GM21360 (cell line): ENCODE measurements around the gene MLANA.

Source experiments
- ATAC-seq: cut with Tn5 transposase; IDR thresholded peaks from one replicate; pipeline ENCODE4 v1.9.1; 2021; ENCODE audit warnings: mild to moderate bottlenecking, moderate library complexity; ENCODE audit not compliant: unreplicated experiment

The MLANA gene

GRCh38 chr9:5897851-5898250 is 7.2 kb downstream of the MLANA start:
- ATAC-seq: no peak

- no peak for ATAC-seq
Observed at GRCh38 chr9:5899292-5899691, 8.6 kb downstream of the MLANA start.

DNA sequence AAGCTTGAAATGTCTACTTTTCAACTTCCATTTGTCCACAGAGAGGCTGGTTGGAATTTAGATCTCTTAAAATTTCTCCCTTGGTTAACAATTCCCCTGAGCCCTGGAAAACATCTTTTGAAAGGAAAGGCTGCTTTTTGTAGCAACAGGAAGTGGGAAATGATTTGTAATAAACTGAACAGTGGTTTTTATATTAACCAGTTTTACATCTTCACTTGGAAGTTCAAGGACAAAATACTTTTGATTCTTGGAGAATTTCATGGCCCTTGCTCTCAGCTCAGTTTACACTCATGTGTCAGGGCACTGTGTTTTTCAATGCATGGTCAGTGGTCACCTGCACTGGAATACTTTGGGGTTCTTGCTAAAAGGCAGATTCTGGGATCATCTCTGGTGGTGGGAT is 9.9 kb downstream of the MLANA start:
- no peak for ATAC-seq

- ATAC-seq: no peak
Observed at GRCh38 chr9:5902377-5902776, 11.7 kb downstream of the MLANA start.

- ATAC-seq: no peak
Observed at GRCh38 chr9:5908918-5909317, 18.2 kb downstream of the MLANA start.

DNA sequence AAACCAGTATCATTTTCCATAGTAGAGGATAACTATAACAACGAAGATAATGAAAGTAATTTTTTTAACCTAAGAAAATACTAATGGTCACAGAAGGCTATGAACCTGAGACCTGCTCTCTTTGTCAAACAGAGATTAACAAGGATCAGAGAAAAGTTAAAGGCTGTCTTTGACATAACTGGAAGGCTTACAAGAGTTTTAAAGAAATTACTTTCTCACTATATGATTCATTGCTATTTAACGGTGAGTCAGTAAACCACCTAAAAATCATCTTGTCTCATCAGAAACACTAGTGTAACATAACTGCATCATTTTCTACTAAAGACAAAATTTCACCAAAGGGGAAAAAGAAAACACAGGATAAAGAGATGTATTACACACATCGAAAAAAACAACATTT is 19.3 kb downstream of the MLANA start:
- no peak for ATAC-seq

DNA sequence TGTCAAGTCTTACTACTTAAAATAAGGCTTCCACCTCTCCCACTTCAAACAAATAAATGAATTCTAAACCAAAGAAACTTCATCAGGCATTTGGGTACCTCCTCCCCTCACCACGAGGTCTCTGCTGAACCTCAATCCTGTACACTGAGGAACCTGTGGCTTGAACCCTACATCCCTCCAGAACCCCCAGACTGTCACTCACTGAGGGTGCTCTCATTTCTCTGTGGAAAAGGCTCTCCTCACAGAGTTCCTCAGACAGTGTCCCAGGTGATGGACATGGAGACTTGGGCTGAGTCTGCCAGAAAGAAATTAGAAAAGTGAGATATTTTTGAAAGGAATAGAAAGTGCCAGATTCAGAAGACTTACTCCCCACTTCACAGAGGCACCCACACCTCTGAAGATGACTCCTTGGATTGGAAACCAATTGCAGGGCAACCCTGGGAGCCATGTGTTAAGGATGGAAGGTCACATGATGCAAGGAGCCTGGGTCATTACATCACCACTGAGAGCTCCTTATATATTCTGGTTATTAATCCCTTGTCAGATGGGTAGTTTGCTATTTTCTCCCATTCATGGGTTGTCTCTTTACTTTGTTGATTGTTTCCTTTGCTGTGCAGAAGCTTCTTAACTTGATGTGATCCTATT is 19.8 kb downstream of the MLANA start:
- no peak for ATAC-seq

DNA sequence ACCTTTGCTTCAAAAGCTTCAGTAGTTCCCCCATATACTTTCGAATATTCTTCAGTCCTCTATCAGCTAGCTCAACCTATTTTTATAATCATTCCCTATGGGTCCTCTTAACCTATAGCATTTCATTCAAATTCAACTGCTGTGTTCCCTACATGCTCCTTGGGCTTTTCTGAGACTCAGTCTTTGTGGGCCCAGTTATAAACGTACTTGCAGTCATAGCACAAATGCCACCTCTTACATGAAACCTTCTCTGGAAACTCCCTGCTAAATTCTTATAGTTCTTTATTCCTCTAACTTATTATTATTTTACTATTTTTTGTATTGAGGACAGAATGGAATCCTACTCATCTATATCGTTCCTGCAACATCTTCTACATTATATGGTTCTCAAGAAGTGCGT is 24.7 kb downstream of the MLANA start:
- no peak for ATAC-seq

DNA sequence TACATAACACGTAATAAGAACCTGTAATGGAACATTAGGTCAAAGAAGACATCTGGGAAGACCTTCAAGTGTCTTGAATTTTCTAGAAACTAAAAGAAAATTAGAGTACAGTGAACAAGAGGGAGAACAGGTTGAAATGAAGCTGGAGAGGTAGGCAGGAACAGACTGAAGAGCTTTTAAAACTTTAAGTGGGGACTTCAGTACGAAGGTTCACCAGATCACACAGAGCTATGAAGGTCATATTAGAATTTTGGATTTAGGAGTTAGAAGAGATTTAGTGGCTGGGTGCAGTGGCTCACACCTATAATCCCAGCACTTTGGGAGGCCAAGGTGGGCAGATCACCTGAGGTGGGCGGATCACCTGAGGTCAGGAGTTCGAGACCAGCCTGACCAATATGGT is 26.6 kb downstream of the MLANA start:
- no peak for ATAC-seq

- no peak for ATAC-seq
Observed at GRCh38 chr9:5917888-5918287, 27.2 kb downstream of the MLANA start.

DNA sequence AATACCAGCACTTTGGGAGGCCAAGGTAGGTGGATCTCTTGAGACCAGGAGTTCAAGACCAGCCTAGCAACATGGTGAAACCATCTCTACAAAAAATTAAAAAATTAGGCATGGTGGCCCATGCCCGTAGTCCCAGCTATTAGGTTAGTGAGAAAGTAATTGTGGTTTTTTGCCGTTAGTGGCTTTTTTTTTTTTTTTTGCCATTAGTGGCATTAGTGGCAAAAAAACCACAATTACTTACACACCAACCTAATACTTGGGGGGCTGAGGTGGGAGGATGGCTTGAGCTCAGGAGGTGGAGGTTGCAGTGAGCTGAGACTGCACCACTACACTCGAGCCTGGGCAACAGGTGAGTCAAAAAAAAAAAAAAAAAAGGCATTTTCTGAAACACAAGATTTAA is 27.8 kb downstream of the MLANA start:
- no peak for ATAC-seq

DNA sequence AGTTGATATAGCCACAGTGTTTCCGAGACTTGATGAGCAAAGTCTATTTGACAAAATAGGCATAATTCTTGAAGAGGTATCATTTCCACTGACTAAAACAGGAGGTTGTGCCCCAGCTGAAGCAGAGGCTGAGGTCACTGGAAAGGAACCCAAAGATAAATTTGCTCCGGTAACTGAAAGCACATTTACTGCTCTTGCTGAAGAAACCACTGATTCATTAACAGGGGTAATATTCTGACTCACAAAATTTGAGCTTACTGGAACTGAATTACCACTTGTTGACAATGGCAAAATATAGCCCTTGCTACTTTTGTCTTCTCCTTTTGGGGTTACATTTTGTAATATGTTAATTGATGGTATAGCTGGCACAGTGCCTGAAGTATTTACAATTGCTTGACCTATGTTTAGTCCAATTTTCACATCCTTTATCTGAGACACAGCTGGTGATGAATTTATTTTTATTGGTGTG is 30.2 kb downstream of the MLANA start:
- peak; percentile 86 for ATAC-seq

GRCh38 chr9:5922192-5922591 is 31.5 kb downstream of the MLANA start:
- ATAC-seq: no peak

GRCh38 chr9:5931657-5932056 is 41.0 kb downstream of the MLANA start:
- no peak for ATAC-seq

DNA sequence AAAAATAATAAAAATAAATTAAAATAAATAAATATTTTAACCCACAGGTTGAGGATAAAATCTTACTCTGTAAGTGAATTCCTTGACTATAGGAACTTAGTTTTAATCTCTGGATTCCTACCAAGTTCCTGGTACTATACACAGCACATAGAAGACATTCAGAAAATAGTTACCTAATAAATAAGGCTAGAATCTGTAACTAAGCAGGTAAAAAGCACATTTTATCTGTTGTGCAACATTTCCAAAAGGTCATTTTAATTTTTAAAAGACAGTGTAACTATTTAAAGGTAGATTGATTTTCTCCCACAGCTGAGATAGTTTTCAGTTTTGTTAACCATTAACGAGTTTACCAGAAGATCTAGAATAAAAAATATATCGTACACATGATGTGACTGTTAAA is 47.8 kb downstream of the MLANA start:
- no peak for ATAC-seq

DNA sequence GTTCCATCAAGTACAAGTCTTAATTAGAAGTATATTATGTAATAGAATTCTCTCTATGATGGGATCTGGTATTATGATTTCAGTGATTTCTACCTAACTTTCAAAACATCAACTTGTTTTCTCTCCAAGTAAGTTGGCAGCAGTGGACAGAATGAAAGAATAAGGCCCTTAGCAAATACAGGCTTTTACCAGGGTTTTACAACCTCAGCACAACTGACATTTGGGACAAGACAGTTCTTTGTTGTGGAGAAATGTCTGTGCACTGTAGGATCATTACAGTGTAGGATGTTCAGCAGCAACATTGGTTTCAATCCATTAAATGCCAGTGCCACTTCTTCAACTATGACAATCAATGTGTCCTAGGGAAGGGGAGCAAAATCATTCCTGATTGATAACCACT is 48.8 kb downstream of the MLANA start:
- no peak for ATAC-seq

- no peak for ATAC-seq
Observed at GRCh38 chr9:5941214-5941613, 50.5 kb downstream of the MLANA start.

GRCh38 chr9:5945112-5945511 is 54.4 kb downstream of the MLANA start:
- ATAC-seq: no peak

DNA sequence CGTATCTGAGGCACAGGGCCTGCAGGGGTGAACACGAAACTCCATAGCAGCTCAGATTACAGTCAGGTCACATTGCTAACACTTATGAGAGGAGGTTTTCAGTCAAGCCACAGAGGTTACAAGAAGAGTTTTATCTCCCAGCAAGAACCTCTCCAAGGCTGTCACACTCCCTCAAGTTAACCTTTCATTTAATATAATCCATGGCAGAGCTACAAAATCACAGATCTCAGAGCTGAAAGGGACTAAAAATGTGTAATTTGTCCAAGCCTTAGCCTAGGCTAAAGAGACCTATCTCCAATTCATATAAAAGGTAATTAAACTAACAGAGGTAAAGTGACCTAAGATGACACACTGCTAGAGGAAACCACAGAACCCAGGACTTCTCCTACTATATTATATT is 57.2 kb downstream of the MLANA start:
- ATAC-seq: no peak

GRCh38 chr9:5949103-5949699 is 58.5 kb downstream of the MLANA start:
- ATAC-seq: peak; percentile 77

DNA sequence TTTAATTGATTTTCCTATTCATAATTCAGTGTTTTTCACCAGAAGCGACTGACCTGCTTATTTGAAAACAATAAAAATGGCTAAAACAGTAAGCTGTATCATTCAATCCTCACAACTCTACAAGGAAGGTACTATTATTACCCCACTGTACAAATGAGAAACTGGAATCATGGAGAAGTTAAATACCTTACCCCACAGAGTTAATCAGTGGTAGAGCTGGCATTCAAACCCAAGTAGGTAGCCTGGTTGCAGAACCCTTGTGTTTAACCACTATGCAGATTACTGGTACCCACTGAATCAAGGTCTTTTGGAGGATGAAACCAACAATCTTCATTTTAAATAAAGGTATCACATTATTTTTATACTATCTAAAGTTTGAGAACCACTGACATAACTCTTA is 59.6 kb downstream of the MLANA start:
- no peak for ATAC-seq

DNA sequence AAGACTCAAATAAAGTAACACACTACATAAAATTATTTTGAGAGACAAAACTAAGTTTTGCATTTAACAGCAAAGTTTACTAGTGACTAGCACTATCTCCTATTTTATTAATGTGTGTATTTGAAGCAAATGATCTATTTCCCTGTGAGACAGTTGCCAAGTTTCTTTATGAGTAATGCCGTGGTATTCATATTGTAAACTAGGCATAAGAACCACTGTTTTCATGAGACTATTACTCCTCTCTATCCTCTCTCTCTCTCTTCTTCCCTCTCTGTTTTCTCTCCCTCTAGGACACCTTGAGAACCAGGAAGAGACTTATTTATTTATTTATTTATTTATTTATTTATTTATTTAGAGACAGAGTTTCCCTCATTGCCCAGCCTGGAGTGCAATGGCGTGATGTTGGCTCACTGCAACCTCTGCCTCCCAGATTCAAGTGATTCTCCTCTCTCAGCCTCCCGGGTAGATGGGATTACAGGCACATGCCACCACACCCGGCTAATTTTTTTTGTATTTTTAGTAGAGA is 61.1 kb downstream of the MLANA start:
- ATAC-seq: no peak
